GM21529 (cell line): ENCODE measurements around the gene ATP6V1G1.
A peak's percentile ranks its signal among the peaks of the same experiment; 100 is the strongest.

ENCODE experiments used
- ATAC-seq: cut with Tn5 transposase; IDR thresholded peaks from one replicate; pipeline ENCODE4 v1.9.1; 2021; ENCODE audit not compliant: unreplicated experiment

Gene ATP6V1G1

GRCh38 chr9:114611516-114612271 lies 24.1 kb downstream of the ATP6V1G1 start:
- ATAC-seq, result peak; percentile 38

GRCh38 chr9:114612272-114612923 lies 24.8 kb downstream of the ATP6V1G1 start:
- ATAC-seq, result no peak

GRCh38 chr9:114613087-114613486 lies 25.5 kb downstream of the ATP6V1G1 start:
- ATAC-seq, result no peak

- ATAC-seq, result no peak
Observed at GRCh38 chr9:114613919-114614318, 26.4 kb downstream of the ATP6V1G1 start.

- no peak for ATAC-seq
Observed at GRCh38 chr9:114614373-114614772, 26.8 kb downstream of the ATP6V1G1 start.

GRCh38 chr9:114616684-114617520 lies 29.3 kb downstream of the ATP6V1G1 start:
- peak; percentile 66 for ATAC-seq

GRCh38 chr9:114619191-114619761 lies 31.7 kb downstream of the ATP6V1G1 start:
- ATAC-seq, result peak; percentile 52

- no peak for ATAC-seq
Observed at GRCh38 chr9:114621561-114621960, 34.0 kb downstream of the ATP6V1G1 start.

GRCh38 chr9:114621975-114622609 lies 34.5 kb downstream of the ATP6V1G1 start:
- no peak for ATAC-seq

- ATAC-seq, result no peak
Observed at GRCh38 chr9:114624677-114625076, 37.1 kb downstream of the ATP6V1G1 start.

- ATAC-seq, result no peak
Observed at GRCh38 chr9:114626415-114627020, 38.9 kb downstream of the ATP6V1G1 start.

GRCh38 chr9:114627553-114627952 lies 40.0 kb downstream of the ATP6V1G1 start:
- ATAC-seq, result no peak

- no peak for ATAC-seq
Observed at GRCh38 chr9:114629563-114630090, 42.1 kb downstream of the ATP6V1G1 start.

- ATAC-seq, result no peak
Observed at GRCh38 chr9:114631166-114631565, 43.6 kb downstream of the ATP6V1G1 start.

GRCh38 chr9:114633438-114634089 lies 46.0 kb downstream of the ATP6V1G1 start:
- ATAC-seq, result no peak

- ATAC-seq, result no peak
Observed at GRCh38 chr9:114634387-114634786, 46.8 kb downstream of the ATP6V1G1 start.

GRCh38 chr9:114638404-114638803 lies 50.8 kb downstream of the ATP6V1G1 start:
- ATAC-seq, result no peak

GRCh38 chr9:114641967-114642366 lies 54.4 kb downstream of the ATP6V1G1 start:
- ATAC-seq, result no peak

- ATAC-seq, result no peak
Observed at GRCh38 chr9:114643001-114643400, 55.4 kb downstream of the ATP6V1G1 start.

GRCh38 chr9:114643896-114644295 lies 56.3 kb downstream of the ATP6V1G1 start:
- no peak for ATAC-seq
